ENCODE results near the gene TESK1.

TESK1 gene

GRCh38 chr9:35604578-35605350 is at the start of gene TESK1:
Gene TESK1 (plus strand): TSS chr9:35605262. CDS start chr9:35605620, 358 bp downstream.
- TF ChIP-seq CTCF (IDR thresholded peaks at IDR 0.05; ENCODE audit: control extremely low read depth, extremely low read depth, low read depth, missing control alignments): no peak
- CTCF ChIA-PET: interaction anchor here (1.0 to 3.5 kb wide), 8 partner anchors 8 to 145 kb away, joined by 3 to 35 read pairs (median 6); partner anchors contain the start of genes CD72, CREB3, RGP1 and TLN1
- peak; percentile 92 for DNase-seq (ENCODE audit: extremely low spot score)
- POLR2A ChIA-PET: interaction anchor here (0.9 kb wide), 1 partner anchor 53 kb away, joined by 3 read pairs; the partner anchor contains the start of genes CCDC107 and RMRP

- POLR2A ChIA-PET: no interaction called here
- CTCF ChIA-PET: interaction anchor here (1.3 to 2.1 kb wide), 2 partner anchors 16 to 75 kb away, joined by 4 to 5 read pairs; no protein-coding TSS in a partner anchor
- no peak for DNase-seq (ENCODE audit: extremely low spot score)
- no peak for TF ChIP-seq CTCF (IDR thresholded peaks at IDR 0.05; ENCODE audit: control extremely low read depth, extremely low read depth, low read depth, missing control alignments)
Measured at GRCh38 chr9:35555881-35556280, 49.2 kb upstream of the TESK1 start.

- ChIA-PET CTCF (interaction anchor here (2.1 kb wide), 1 partner anchor 17 kb away, joined by 4 read pairs; no protein-coding TSS in a partner anchor), POLR2A (no interaction called here)
- TF ChIP-seq CTCF (IDR thresholded peaks at IDR 0.05; ENCODE audit: control extremely low read depth, extremely low read depth, low read depth, missing control alignments): no peak
- no peak for DNase-seq (ENCODE audit: extremely low spot score)
Measured at GRCh38 chr9:35556776-35557175, 48.3 kb upstream of the TESK1 start.

GRCh38 chr9:35557320-35557719 is 47.7 kb upstream of the TESK1 start:
- no peak for DNase-seq (ENCODE audit: extremely low spot score)
- no peak for TF ChIP-seq CTCF (IDR thresholded peaks at IDR 0.05; ENCODE audit: control extremely low read depth, extremely low read depth, low read depth, missing control alignments)
- CTCF ChIA-PET: interaction anchor here (2.1 kb wide), 1 partner anchor 18 kb away, joined by 4 read pairs; no protein-coding TSS in a partner anchor
- POLR2A ChIA-PET: no interaction called here

- ChIA-PET POLR2A (no interaction called here), CTCF (no interaction called here)
- DNase-seq (ENCODE audit: extremely low spot score): no peak
- no peak for TF ChIP-seq CTCF (IDR thresholded peaks at IDR 0.05; ENCODE audit: control extremely low read depth, extremely low read depth, low read depth, missing control alignments)
Measured at GRCh38 chr9:35558185-35558584, 46.9 kb upstream of the TESK1 start.

- no peak for DNase-seq (ENCODE audit: extremely low spot score)
- ChIA-PET CTCF (interaction anchor here (0.7 to 1.3 kb wide), 3 partner anchors 14 to 661 kb away, joined by 3 read pairs; no protein-coding TSS in a partner anchor), POLR2A (no interaction called here)
- TF ChIP-seq CTCF (IDR thresholded peaks at IDR 0.05; ENCODE audit: control extremely low read depth, extremely low read depth, low read depth, missing control alignments): no peak
Measured at GRCh38 chr9:35559792-35560530, 45.1 kb upstream of the TESK1 start.

Data from GM10248 (cell line).